ENCODE results near the gene NCLN. TPM values are rescaled to one million over a fixed set of nuclear protein-coding genes. Genes with fewer than 3 reads are reported as not detected.

Gene NCLN
- total RNA-seq, 1 experiment from 2014 or later, result 84.1 TPM

GRCh38 chr19:3238066-3238561 is 52.4 kb downstream of the NCLN start:
- no peaks in the 10 kb centered on the region for H3K36me3 Mint-ChIP-seq (ENCODE audit: insufficient read depth, unreplicated experiment)
- no peak for DNase-seq (ENCODE audit: unreplicated experiment)
- no peak overlapping the region for H3K4me3 Mint-ChIP-seq (ENCODE audit: unreplicated experiment)
- peaks cover 23% of the 10 kb centered on the region for H3K27me3 Mint-ChIP-seq (ENCODE audit: insufficient read depth, unreplicated experiment)
- no TSS peak for BruUV-seq (replicated peaks)
- intact Hi-C loops (cut with micrococcal nuclease), result no loop called here
- no peak overlapping the region for H3K27ac Mint-ChIP-seq (ENCODE audit: low read depth, unreplicated experiment)
- no peak for TF ChIP-seq CTCF (IDR thresholded peaks at IDR 0.05; ENCODE audit: unreplicated experiment)
- POLR2A ChIA-PET, result no interaction called here
- CTCF ChIA-PET, result interaction anchor here (0.6 to 0.9 kb wide), 3 partner anchors 27 to 288 kb away, joined by 3 read pairs; no protein-coding TSS in a partner anchor
- no peaks in the 10 kb centered on the region for H3K4me1 Mint-ChIP-seq (ENCODE audit: insufficient read depth, unreplicated experiment)
- H3K9me3 Mint-ChIP-seq (ENCODE audit: unreplicated experiment), result no peaks in the 10 kb centered on the region

- Mint-ChIP-seq H3K36me3 (ENCODE audit: insufficient read depth, unreplicated experiment) (no peaks in the 10 kb centered on the region), H3K4me1 (ENCODE audit: insufficient read depth, unreplicated experiment) (no peaks in the 10 kb centered on the region), H3K27ac (ENCODE audit: low read depth, unreplicated experiment) (no peak overlapping the region), H3K4me3 (ENCODE audit: unreplicated experiment) (no peak overlapping the region), H3K27me3 (ENCODE audit: insufficient read depth, unreplicated experiment) (peaks cover 14% of the 10 kb centered on the region), H3K9me3 (ENCODE audit: unreplicated experiment) (no peaks in the 10 kb centered on the region)
- no peak for TF ChIP-seq CTCF (IDR thresholded peaks at IDR 0.05; ENCODE audit: unreplicated experiment)
- no TSS peak for BruUV-seq (replicated peaks)
- POLR2A ChIA-PET, result no interaction called here
- CTCF ChIA-PET, result no interaction called here
- intact Hi-C loops (cut with micrococcal nuclease), result no loop called here
- no peak for DNase-seq (ENCODE audit: unreplicated experiment)
Observed at GRCh38 chr19:3239367-3239766, 53.6 kb downstream of the NCLN start.

- ChIA-PET CTCF (interaction anchor here (0.6 to 1.6 kb wide), 2 partner anchors 11 to 29 kb away, joined by 4 read pairs; no protein-coding TSS in a partner anchor), POLR2A (no interaction called here)
Observed at GRCh38 chr19:3243819-3244700, 58.3 kb downstream of the NCLN start.

More at GRCh38 chr19:3243819-3244700, 58.3 kb downstream of the NCLN start:
- intact Hi-C loops (cut with micrococcal nuclease), result no loop called here
- Mint-ChIP-seq H3K27ac (ENCODE audit: low read depth, unreplicated experiment) (no peak overlapping the region), H3K4me1 (ENCODE audit: insufficient read depth, unreplicated experiment) (no peaks in the 10 kb centered on the region), H3K4me3 (ENCODE audit: unreplicated experiment) (no peak overlapping the region), H3K27me3 (ENCODE audit: insufficient read depth, unreplicated experiment) (peaks cover 23% of the 10 kb centered on the region), H3K9me3 (ENCODE audit: unreplicated experiment) (no peaks in the 10 kb centered on the region), H3K36me3 (ENCODE audit: insufficient read depth, unreplicated experiment) (no peaks in the 10 kb centered on the region)
- peak; percentile 75 for DNase-seq (ENCODE audit: unreplicated experiment)
- BruUV-seq (replicated peaks), result no TSS peak
- TF ChIP-seq CTCF (IDR thresholded peaks at IDR 0.05; ENCODE audit: unreplicated experiment), result no peak
